ENCODE measurements around the gene FECH.
"Not testable (repeated sequence)": the region's sequence is repeated elsewhere in the genome, so short reads cannot be mapped to it uniquely, and the experiment has no call there.

The FECH gene

GRCh38 chr18:57586251-57587049 is at the start of gene FECH:
Gene FECH, minus strand, starts transcription at chr18:57586702. Its CDS starts 82 bp downstream, at chr18:57586620.
- peak; percentile 11 to 34 for DNase-seq (ENCODE audit: low read depth in 2 of 2, low spot score in 1 of 2)

- DNase-seq (ENCODE audit: low read depth in 2 of 2, low spot score in 1 of 2), result no peak
Measured at GRCh38 chr18:57635003-57635822, 48.7 kb upstream of the FECH start.

GRCh38 chr18:57631697-57632096 is 45.2 kb upstream of the FECH start:
- no peak for DNase-seq (ENCODE audit: low read depth in 2 of 2, low spot score in 1 of 2)

- no peak for DNase-seq (ENCODE audit: low read depth in 2 of 2, low spot score in 1 of 2)
Measured at GRCh38 chr18:57630754-57631595, 44.5 kb upstream of the FECH start.

GRCh38 chr18:57630002-57630753 is 43.7 kb upstream of the FECH start:
- peak; percentile 84 to 89 for DNase-seq (ENCODE audit: low read depth in 2 of 2, low spot score in 1 of 2)

- DNase-seq (ENCODE audit: low read depth in 2 of 2, low spot score in 1 of 2), result no peak
Measured at GRCh38 chr18:57629422-57629821, 42.9 kb upstream of the FECH start.

- DNase-seq (ENCODE audit: low read depth in 2 of 2, low spot score in 1 of 2), result no peak
Measured at GRCh38 chr18:57627488-57627887, 41.0 kb upstream of the FECH start.

GRCh38 chr18:57624988-57625387 is 38.5 kb upstream of the FECH start:
- no peak for DNase-seq (ENCODE audit: low read depth in 2 of 2, low spot score in 1 of 2)

GRCh38 chr18:57621246-57621604 is 34.7 kb upstream of the FECH start:
- no peak for DNase-seq (ENCODE audit: low read depth in 2 of 2, low spot score in 1 of 2)

- no peak for DNase-seq (ENCODE audit: low read depth in 2 of 2, low spot score in 1 of 2)
Measured at GRCh38 chr18:57619876-57620275, 33.4 kb upstream of the FECH start.

- no peak for DNase-seq (ENCODE audit: low read depth in 2 of 2, low spot score in 1 of 2)
Measured at GRCh38 chr18:57618910-57619309, 32.4 kb upstream of the FECH start.

- DNase-seq (ENCODE audit: low read depth in 2 of 2, low spot score in 1 of 2), result no peak
Measured at GRCh38 chr18:57603871-57604270, 17.4 kb upstream of the FECH start.

GRCh38 chr18:57595347-57595746 is 8.8 kb upstream of the FECH start:
- no peak for DNase-seq (ENCODE audit: low read depth in 2 of 2, low spot score in 1 of 2)

GRCh38 chr18:57592716-57593115 is 6.2 kb upstream of the FECH start:
- DNase-seq (ENCODE audit: low read depth in 2 of 2, low spot score in 1 of 2), result not testable (repeated sequence)

GRCh38 chr18:57589161-57589560 is 2.7 kb upstream of the FECH start:
- DNase-seq (ENCODE audit: low read depth in 2 of 2, low spot score in 1 of 2), result no peak

- DNase-seq (ENCODE audit: low read depth in 2 of 2, low spot score in 1 of 2), result no peak
Measured at GRCh38 chr18:57587098-57587661, 678 bp upstream of the FECH start.

GRCh38 chr18:57585855-57586250 is 649 bp downstream of the FECH start:
- DNase-seq (ENCODE audit: low read depth in 2 of 2, low spot score in 1 of 2), result no peak

GRCh38 chr18:57585421-57585820 is 1.1 kb downstream of the FECH start:
- no peak for DNase-seq (ENCODE audit: low read depth in 2 of 2, low spot score in 1 of 2)

- DNase-seq (ENCODE audit: low read depth in 2 of 2, low spot score in 1 of 2), result no peak
Measured at GRCh38 chr18:57584444-57584843, 2.1 kb downstream of the FECH start.

GRCh38 chr18:57583297-57583835 is 3.1 kb downstream of the FECH start:
- no peak for DNase-seq (ENCODE audit: low read depth in 2 of 2, low spot score in 1 of 2)

Measured in stimulated activated CD8-positive, alpha-beta memory T cell treated with anti-CD3 and anti-CD28 coated beads, Interleukin-4, amount 100 ng/mL, for 4 hours (primary cell).